NCI-H345 treated with DMSO at 0.1 percent for 48 hours (cell line): ENCODE results near the gene EYA2.

Source experiments
- DNase-seq: peaks from one replicate; lab custom pipeline; 2025; ENCODE audit not compliant: unreplicated experiment; lab: John Stamatoyannopoulos, UW

EYA2 gene

GRCh38 chr20:47033665-47034064 is 139.0 kb downstream of the EYA2 start:
- no peak for DNase-seq

- DNase-seq: no peak
Measured at GRCh38 chr20:47035026-47035590, 140.5 kb downstream of the EYA2 start.

- DNase-seq: no peak
Measured at GRCh38 chr20:47036091-47036870, 141.6 kb downstream of the EYA2 start.

- peak; percentile 16 for DNase-seq
Measured at GRCh38 chr20:47038566-47039560, 144.2 kb downstream of the EYA2 start.

GRCh38 chr20:47040506-47041125 is 146.0 kb downstream of the EYA2 start:
- no peak for DNase-seq

GRCh38 chr20:47041396-47041899 is 146.8 kb downstream of the EYA2 start:
- no peak for DNase-seq

GRCh38 chr20:47042464-47042863 is 147.8 kb downstream of the EYA2 start:
- DNase-seq: no peak

- DNase-seq: no peak
Measured at GRCh38 chr20:47043086-47043485, 148.4 kb downstream of the EYA2 start.

- DNase-seq: no peak
Measured at GRCh38 chr20:47044938-47045337, 150.3 kb downstream of the EYA2 start.

GRCh38 chr20:47048054-47048453 is 153.4 kb downstream of the EYA2 start:
- DNase-seq: no peak

- DNase-seq: no peak
Measured at GRCh38 chr20:47049771-47050170, 155.1 kb downstream of the EYA2 start.

- DNase-seq: no peak
Measured at GRCh38 chr20:47050996-47051395, 156.4 kb downstream of the EYA2 start.

- peak; percentile 15 for DNase-seq
Measured at GRCh38 chr20:47051936-47052526, 157.4 kb downstream of the EYA2 start.

- DNase-seq: no peak
Measured at GRCh38 chr20:47054506-47054905, 159.9 kb downstream of the EYA2 start.

- DNase-seq: no peak
Measured at GRCh38 chr20:47054945-47055344, 160.3 kb downstream of the EYA2 start.

- no peak for DNase-seq
Measured at GRCh38 chr20:47055699-47056369, 161.2 kb downstream of the EYA2 start.

- DNase-seq: no peak
Measured at GRCh38 chr20:47057661-47058060, 163.0 kb downstream of the EYA2 start.

- DNase-seq: no peak
Measured at GRCh38 chr20:47058236-47058635, 163.6 kb downstream of the EYA2 start.

GRCh38 chr20:47059536-47059935 is 164.9 kb downstream of the EYA2 start:
- DNase-seq: no peak

- DNase-seq: no peak
Measured at GRCh38 chr20:47061549-47061948, 166.9 kb downstream of the EYA2 start.
